NCI-H2107 (cell line): Measurements from ENCODE around the gene FAM229A.
"Not testable (repeated sequence)": the region's sequence is repeated elsewhere in the genome, so short reads cannot be mapped to it uniquely, and the experiment has no call there.

Experiments used
- DNase-seq: peaks from one replicate; lab custom pipeline; 2025; lab: John Stamatoyannopoulos, UW

Gene FAM229A

GRCh38 chr1:32377541-32378220, 15.4 kb upstream of the FAM229A start:
- no peak for DNase-seq

DNA sequence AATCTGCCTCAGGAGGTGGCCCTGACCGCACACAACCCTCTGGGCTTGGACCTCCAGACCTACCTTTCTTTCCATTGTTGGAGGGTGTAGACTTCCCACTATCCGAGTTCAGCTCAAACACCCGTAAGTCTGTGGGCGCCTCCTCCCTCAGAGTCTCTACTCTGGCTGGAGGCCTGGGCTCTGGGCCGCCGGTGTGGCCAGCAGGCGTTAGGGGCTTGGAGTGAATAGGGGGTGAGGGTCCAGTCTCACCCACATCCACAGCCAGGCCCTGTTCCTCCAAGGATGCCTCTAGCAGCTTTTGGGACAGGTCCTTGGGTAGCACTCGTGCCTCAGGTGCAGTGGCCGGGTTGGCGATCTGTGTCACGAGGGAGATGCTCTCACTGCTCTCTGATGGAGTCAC, 13.9 kb upstream of the FAM229A start:
- DNase-seq = no peak

DNA sequence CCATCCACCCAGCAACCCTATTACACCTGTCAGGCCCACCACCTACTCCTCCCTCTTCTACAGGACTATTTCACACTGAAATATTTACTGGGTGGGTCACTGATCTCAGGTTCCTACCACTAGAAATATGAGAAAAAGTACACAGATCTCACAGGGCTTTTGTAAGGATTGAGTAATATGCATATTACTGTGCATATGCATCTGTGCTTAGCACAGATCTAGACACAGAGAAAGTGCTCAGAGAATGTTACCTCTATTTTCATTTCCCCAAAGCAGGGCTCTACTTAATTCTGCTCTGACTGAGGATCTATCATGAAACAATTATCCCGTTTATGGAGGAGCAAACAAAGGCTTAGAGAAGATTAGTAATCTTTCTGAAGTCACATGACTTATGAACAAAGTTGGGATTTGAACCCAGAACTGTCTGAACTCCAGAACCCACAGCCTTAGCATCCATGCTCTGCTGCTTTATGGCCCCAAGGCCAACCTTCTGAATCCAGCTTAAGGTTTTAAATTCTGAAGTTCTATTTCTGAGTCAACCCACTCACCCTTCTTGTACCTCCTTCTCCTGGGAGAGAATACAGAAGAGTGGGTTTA, 11.8 kb upstream of the FAM229A start:
- DNase-seq = no peak

DNA sequence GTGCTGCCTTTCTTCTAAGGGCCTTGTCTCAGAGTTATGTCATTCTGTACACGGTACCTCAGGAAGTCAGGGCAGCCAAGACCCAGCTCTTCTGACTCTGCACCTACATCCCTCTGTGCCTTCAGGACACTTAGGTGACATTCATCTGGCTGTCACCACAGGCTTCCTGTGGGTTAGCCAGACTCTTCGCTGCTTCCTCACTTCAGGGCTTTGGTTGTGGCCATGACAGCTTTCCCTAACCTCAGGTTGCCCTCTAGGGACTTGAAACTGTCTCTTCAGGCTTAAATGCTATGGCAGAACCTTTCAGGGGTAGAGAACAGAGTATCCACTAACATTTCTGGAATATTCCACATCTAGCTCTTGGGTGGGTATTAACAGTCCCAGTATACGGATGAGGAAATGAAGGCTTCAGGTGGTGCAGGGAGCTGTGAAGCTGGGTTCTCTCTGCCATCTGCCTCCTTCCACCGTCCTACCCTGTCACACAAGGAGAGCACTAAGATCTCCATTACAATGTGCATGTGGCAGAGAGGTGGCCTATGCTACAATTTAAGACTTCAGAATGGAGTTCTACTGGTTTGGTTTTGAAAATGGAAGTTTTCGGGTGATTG, 10.0 kb upstream of the FAM229A start:
- DNase-seq = no peak

GRCh38 chr1:32367912-32368635, 5.8 kb upstream of the FAM229A start:
- no peak for DNase-seq

DNA sequence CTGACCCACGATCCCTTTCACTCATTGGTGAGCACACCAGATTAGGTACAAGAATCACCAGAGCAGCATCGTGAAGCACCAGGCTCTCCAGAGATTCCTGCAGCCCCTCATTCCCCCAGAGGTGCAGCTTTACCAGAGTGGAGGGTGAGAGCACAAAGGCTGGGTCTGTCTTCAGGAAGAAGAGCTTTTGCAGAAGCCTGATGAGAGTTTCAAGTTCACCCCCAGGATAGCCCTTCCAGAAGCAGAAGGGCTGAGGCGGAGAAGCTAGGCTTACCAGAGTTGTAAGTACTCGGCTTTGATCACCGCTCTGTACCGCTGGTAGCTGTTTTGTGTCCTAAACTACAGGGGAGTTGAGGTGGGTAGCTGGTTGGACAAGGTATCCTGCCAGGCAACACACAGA, 3.2 kb upstream of the FAM229A start:
- no peak for DNase-seq

DNA sequence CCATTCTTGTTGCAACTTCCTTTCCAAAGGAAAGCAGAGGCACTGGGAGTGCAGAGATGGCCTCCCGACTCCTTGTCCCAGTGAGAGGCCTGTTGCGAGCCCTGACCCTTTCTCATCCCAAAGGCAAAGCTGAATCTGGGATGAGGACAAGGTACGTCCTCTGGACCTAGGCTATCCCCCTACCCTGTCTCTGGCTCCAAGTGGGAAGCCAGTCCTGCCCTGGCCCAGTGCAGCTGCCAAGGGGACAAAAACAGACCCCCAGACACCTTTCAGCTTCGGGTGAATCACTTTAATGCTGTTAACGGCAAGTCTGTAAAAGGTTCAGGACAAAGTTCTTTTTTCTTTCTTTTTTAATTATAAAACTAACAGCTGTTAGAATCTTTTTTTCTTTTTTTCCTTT, 2.6 kb upstream of the FAM229A start:
- no peak for DNase-seq

- no peak for DNase-seq
Observed at GRCh38 chr1:32363713-32364112, 1.4 kb upstream of the FAM229A start.

DNA sequence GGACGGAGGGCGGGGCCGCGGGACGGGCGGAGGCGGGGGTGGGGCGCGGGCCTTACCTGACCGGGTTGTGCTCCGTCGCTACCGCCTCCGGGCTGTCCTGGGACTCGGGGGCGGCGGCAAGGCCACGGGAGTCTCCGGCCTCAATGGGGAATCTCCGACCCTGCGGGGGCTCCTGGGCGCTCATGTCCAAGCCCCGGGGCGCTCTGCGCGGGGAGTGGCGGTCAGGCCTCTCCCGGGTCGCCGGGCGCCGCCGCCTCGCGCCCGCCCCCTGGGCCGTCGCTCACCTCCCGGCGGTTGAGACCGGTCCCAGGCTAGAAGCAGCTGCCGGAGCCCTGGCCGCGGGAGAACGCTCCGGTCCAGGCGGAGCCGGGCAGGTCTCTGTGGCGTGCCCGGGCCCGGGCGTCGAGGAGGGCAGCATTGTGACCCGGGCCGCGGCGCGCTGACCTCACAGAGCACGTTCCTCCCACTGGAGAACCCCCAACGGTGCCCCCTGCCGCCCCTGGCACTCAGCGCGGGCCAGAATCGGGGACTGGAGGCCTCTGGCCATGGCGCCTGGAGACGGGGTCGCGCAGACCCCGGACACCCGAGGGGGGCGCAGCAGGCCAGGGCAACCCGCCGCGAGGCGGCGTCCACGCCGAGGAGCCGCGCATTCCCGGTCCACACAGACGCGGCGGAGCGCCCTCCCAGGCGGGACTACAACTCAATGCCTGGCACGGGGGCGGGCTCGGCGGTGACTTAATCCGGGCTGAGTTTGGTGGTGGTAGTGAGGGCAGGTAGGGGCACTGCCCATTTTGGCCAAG, 411 bp downstream of the FAM229A start:
- no peak for DNase-seq

DNA sequence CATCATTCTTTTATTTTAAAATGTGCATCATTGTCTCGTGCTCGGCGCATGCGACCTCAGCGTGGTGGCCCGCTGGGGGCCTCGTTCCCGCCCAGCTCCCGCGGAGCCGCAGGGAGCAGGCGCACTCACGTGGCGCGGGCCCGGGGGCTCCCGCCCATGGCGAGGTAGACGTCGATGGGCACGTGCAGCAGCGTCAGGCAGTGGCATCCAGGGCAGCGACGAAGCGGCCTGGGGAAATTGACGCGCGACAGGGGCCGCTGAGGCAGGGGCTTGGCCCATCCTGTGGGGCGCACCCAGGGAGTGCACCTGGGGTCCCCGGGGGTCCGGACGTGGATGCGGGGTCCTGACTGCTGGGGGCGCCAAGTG, 994 bp downstream of the FAM229A start:
- DNase-seq = no peak

DNA sequence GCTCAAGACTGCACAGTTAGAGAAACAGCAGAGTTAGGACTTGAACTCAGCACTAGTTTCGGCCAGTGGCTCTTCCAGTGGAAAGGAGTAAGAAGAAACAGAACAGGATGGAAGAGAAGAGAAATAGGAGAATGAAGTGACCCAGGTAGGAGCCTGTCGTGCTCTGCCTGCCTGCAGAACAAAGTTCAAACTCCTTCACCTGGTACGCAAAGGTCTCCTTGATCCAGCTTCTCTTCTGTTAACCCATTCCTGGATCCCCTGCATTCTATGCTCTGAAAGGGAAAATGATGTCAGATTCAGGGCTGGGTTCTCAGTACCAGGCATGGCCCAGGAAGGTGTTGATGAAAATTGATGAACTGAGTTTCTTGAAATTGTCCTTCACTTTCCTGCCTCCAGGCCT, 3.9 kb downstream of the FAM229A start:
- no peak for DNase-seq

GRCh38 chr1:32357614-32358013, 4.7 kb downstream of the FAM229A start:
- no peak for DNase-seq

GRCh38 chr1:32356478-32356877, 5.8 kb downstream of the FAM229A start:
- DNase-seq = no peak

GRCh38 chr1:32355778-32356177, 6.5 kb downstream of the FAM229A start:
- DNase-seq = not testable (repeated sequence)

GRCh38 chr1:32353886-32354570, 8.3 kb downstream of the FAM229A start:
- no peak for DNase-seq

- DNase-seq = no peak
Observed at GRCh38 chr1:32353431-32353830, 8.9 kb downstream of the FAM229A start.

- DNase-seq = no peak
Observed at GRCh38 chr1:32352831-32353383, 9.4 kb downstream of the FAM229A start.

DNA sequence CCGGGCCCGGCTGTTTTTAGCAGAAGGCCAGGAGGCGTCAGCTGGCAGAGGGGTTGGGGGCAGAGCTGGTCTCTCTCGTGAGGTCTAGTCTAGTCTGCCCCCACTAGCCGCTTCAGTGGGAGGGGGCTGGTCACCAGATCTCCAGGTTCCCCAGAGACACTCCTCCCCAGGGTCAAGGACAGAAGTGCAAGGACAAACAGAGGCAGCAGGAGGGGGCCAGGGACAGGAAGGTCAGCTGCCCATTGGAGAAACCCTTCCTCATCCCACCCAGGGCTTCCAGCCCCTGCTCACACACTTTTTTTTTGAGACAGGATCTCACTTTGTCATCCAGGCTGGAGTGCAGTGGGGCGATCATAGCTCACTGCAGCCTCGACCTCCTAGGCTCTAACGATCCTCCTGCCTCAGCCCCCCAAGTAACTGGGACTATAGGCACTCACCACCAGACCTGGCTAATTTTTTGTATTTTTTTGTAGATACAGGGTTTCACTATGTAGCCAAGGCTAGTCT, 10.0 kb downstream of the FAM229A start:
- DNase-seq = no peak

DNA sequence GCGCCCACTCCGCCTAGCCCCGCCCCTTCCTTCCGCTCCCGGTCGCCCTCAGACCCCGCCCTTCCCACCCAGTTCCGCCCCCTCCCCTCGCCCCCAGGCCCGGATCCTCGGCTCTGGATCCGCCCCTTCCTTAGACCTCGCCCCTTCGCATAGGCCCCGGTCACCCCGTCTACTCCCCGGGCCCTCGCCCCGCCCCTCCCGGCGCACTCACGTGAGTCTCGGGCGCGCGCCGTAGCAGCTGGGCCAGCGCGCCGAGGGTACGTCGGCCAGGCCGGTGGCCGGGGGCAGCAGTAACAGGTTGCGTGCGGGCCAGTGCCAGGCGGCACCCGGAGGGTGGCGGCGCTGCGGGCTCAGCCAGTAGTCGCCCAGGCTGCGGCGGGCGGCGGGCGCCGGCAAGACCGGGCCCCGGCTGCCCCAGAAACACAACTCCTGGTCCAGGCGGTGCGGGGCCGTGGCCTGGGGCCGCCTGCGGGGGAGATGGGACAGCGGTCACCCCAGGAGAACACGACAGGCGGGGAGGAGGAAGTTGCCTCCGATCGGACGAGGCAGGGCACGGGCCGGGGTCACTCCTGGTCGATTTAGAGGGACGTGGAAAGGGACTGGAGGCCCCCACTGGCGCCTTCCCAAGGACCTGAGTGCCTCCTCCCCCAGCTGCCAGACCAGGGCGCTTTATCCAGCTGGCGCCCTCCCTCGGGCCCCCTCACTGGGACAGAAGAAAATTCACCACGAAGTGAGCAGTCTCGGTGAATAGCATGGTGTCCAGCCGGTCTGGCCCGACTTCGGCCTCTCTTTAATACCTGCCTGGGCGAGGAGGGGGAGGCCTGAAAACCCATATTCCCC, 10.7 kb downstream of the FAM229A start:
- DNase-seq = peak; percentile 95

DNA sequence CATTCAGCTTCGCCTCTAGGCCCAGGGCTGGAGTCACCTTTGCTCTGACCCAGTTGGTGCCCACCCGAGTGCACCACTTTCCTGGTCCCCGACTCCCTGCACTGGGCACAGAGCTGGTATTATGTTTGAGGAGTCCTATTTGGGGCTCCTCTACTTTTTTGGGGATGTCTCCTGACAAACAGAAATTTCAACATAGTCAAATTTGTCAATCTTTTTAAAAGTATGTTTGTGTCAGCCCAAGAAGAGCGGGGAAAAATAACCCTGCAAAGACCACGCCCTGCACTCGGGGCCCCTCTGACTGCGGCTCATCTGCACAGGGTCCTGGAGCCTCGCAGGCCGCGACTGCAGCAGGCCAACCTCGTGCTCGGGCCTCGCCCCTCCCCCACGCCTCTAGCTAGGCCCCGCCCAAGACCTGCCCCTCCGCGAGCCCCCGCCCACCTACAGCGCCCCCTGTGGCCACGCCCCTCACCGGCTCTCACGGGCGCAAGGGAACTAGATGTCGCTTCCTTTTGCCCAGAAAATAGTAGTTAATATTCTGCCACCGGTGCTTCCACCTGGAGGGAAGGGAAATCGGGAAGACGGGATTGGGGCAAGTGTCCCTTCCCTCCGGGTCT, 11.4 kb downstream of the FAM229A start:
- DNase-seq = peak; percentile 85
